Fibroblast of skin of back (primary cell): ENCODE results near the gene OR2C3. TPM values are rescaled to one million over a fixed set of nuclear protein-coding genes. Genes with fewer than 3 reads are reported as not detected.
"Not testable (repeated sequence)": the region's sequence is repeated elsewhere in the genome, so short reads cannot be mapped to it uniquely, and the experiment has no call there.

ENCODE experiments used
- DNase-seq: peaks from one replicate; pipeline ENCODE4 v3.0.0-alpha.2; 2013
- polyA plus RNA-seq, 2 experiments: library from polyadenylated mRNA; unstranded; fragments of 120-200 nt; gene quantifications; one replicate each; pipeline ENCODE4 v1.2.1, GENCODE V29; 2013; ENCODE audit not compliant: insufficient read length in 2 of 2

OR2C3 gene
- polyA plus RNA-seq (2013, experiment 1 of 2; ENCODE audit: insufficient read length) = not detected
- not detected for polyA plus RNA-seq (2013, experiment 2 of 2; ENCODE audit: insufficient read length)

GRCh38 chr1:247536340-247536739, at the start of gene OR2C3:
TSS of gene OR2C3 (minus strand) at chr1:247536440. CDS start at chr1:247532511, 3,929 bp downstream.
- DNase-seq = no peak

- no peak for DNase-seq
These were observed 42.8 kb upstream of the OR2C3 start for GRCh38 chr1:247578946-247579460.

GRCh38 chr1:247576514-247576913, 40.3 kb upstream of the OR2C3 start:
- no peak for DNase-seq

- DNase-seq = no peak
These were observed 38.4 kb upstream of the OR2C3 start for GRCh38 chr1:247574664-247575063.

- DNase-seq = no peak
These were observed 38.0 kb upstream of the OR2C3 start for GRCh38 chr1:247574236-247574635.

- DNase-seq = no peak
These were observed 26.0 kb upstream of the OR2C3 start for GRCh38 chr1:247562198-247562597.

- no peak for DNase-seq
These were observed 25.5 kb upstream of the OR2C3 start for GRCh38 chr1:247561711-247562110.

- peak; percentile 44 for DNase-seq
These were observed 21.9 kb upstream of the OR2C3 start for GRCh38 chr1:247557926-247558674.

GRCh38 chr1:247552231-247552630, 16.0 kb upstream of the OR2C3 start:
- DNase-seq = no peak

- peak; percentile 68 for DNase-seq
These were observed 15.5 kb upstream of the OR2C3 start for GRCh38 chr1:247551721-247552120.

- no peak for DNase-seq
These were observed 12.5 kb upstream of the OR2C3 start, which contains the start of gene GCSAML for GRCh38 chr1:247548769-247549182. TSS of gene GCSAML (plus strand) at chr1:247549134. CDS start at chr1:247549192, 58 bp downstream.

- no peak for DNase-seq
These were observed 11.9 kb upstream of the OR2C3 start for GRCh38 chr1:247548092-247548491.

GRCh38 chr1:247542811-247543210, 6.6 kb upstream of the OR2C3 start:
- DNase-seq = no peak

- DNase-seq = no peak
These were observed 4.3 kb upstream of the OR2C3 start for GRCh38 chr1:247540581-247540980.

- no peak for DNase-seq
These were observed 3.0 kb upstream of the OR2C3 start for GRCh38 chr1:247539215-247539614.

- DNase-seq = no peak
These were observed 2.3 kb upstream of the OR2C3 start for GRCh38 chr1:247538561-247538960.

- DNase-seq = no peak
These were observed 838 bp downstream of the OR2C3 start for GRCh38 chr1:247535402-247535801.

- no peak for DNase-seq
These were observed 4.3 kb downstream of the OR2C3 start for GRCh38 chr1:247531937-247532336.

- no peak for DNase-seq
These were observed 5.5 kb downstream of the OR2C3 start for GRCh38 chr1:247530785-247531184.

GRCh38 chr1:247529771-247530355, 6.4 kb downstream of the OR2C3 start:
- no peak for DNase-seq

- no peak for DNase-seq
These were observed 7.3 kb downstream of the OR2C3 start for GRCh38 chr1:247528812-247529474.

- DNase-seq = not testable (repeated sequence)
These were observed 14.4 kb downstream of the OR2C3 start for GRCh38 chr1:247521886-247522285.

GRCh38 chr1:247518613-247518891, 17.7 kb downstream of the OR2C3 start:
- no peak for DNase-seq
